Cardiac muscle cell (in vitro differentiated cells and primary cell): ENCODE results near the gene ABL1. TPM values are rescaled to one million over a fixed set of nuclear protein-coding genes. Genes with fewer than 3 reads are reported as not detected.
"Not testable (repeated sequence)": the region's sequence is repeated elsewhere in the genome, so short reads cannot be mapped to it uniquely, and the experiment has no call there.

Experiments used
- DNase-seq, 2 donors: peaks; one replicate each; pipeline versions ENCODE4 v3.0.0 to v3.0.0-alpha.2; 2010 to 2017; ENCODE audit warnings: low read depth in 1 of 2, low spot score in 1 of 2
- H3K27ac ChIP-seq: fragments of 200-600 bp; sonication (generic); 2 replicates; pipeline ENCODE4 v1.5.1; 2016
- H3K27me3 ChIP-seq: fragments of 200-600 bp; sonication (generic); 2 replicates; pipeline ENCODE4 v1.6.0; 2016; ENCODE audit warnings: control low read depth
- H3K36me3 ChIP-seq: fragments of 200-600 bp; sonication (generic); 2 replicates; pipeline ENCODE4 v1.5.1; 2016; ENCODE audit warnings: control low read depth
- H3K4me1 ChIP-seq: fragments of 200-600 bp; sonication (generic); 2 replicates; pipeline ENCODE4 v1.8.1; 2017; ENCODE audit warnings: low read depth, mild to moderate bottlenecking, mixed run types
- H3K4me3 ChIP-seq: fragments of 200-600 bp; sonication (generic); 2 replicates; pipeline ENCODE4 v1.5.1; 2016; ENCODE audit warnings: mild to moderate bottlenecking
- H3K9me3 ChIP-seq: fragments of 200-600 bp; sonication (generic); 2 replicates; pipeline ENCODE4 v1.5.1; 2017; ENCODE audit warnings: low read depth, mild to moderate bottlenecking, control low read depth
- polyA plus RNA-seq: library from polyadenylated mRNA; unstranded; fragments of >200 nt; fragmentation: Nextera tagmentation; extraction: Ambion mirVana; gene quantifications from 2 replicates; pipeline ENCODE4 v1.2.1, GENCODE V29; 2016
- total RNA-seq: library from RNA; depleted of rRNA; stranded (reverse); fragments of >200 nt; gene quantifications from 2 replicates; pipeline ENCODE4 v1.2.3, GENCODE V29; 2016
- TF ChIP-seq, protein P1 (sequence below): IDR thresholded peaks from 2 replicates; pipeline ENCODE4 v1.5.1; 2012; ENCODE audit warnings: low read depth, mild to moderate bottlenecking, low read length

Gene ABL1
- total and polyA plus RNA-seq, 2 experiments from 2014 or later: 41.8 to 97.1 TPM

DNA sequence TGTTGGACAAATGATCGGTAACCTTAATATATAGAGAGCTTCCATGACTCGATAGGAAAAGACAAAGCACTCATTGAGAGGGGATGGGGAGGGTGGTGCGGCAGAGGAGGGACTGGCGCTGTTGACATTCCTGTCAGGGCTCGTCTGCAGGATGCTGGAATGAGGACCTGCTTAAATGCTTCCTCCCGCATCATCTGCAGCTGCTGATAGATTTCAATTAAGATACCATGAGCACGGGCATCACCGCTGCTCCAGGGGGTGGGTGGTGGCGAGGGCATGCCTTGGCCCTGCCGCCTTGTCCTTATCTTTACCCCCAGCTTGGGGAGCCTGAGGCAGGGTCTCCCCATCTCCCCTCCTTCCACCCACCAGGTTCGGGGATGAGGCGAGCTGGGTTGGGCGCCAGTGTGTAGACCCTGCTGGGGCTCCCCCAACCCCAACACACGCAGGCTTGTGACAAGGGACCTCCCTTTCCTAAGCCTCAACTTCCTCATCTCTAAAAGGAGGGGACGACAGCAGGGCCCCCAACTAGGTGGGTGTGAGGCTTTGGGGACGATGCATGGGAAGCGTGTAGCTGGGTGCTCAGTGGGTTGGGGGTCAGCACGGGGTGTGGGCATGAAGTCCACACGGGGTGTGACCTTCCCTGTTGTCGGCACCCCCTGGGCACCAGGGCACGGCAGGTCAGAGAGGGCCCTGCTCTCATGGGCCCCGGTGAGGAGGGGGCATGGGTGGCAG lies 73.3 kb downstream of the ABL1 start:
- H3K27me3 ChIP-seq: no peaks in the 10 kb centered on the region
- TF ChIP-seq, protein P1, sequence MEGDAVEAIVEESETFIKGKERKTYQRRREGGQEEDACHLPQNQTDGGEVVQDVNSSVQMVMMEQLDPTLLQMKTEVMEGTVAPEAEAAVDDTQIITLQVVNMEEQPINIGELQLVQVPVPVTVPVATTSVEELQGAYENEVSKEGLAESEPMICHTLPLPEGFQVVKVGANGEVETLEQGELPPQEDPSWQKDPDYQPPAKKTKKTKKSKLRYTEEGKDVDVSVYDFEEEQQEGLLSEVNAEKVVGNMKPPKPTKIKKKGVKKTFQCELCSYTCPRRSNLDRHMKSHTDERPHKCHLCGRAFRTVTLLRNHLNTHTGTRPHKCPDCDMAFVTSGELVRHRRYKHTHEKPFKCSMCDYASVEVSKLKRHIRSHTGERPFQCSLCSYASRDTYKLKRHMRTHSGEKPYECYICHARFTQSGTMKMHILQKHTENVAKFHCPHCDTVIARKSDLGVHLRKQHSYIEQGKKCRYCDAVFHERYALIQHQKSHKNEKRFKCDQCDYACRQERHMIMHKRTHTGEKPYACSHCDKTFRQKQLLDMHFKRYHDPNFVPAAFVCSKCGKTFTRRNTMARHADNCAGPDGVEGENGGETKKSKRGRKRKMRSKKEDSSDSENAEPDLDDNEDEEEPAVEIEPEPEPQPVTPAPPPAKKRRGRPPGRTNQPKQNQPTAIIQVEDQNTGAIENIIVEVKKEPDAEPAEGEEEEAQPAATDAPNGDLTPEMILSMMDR: no peak

DNA sequence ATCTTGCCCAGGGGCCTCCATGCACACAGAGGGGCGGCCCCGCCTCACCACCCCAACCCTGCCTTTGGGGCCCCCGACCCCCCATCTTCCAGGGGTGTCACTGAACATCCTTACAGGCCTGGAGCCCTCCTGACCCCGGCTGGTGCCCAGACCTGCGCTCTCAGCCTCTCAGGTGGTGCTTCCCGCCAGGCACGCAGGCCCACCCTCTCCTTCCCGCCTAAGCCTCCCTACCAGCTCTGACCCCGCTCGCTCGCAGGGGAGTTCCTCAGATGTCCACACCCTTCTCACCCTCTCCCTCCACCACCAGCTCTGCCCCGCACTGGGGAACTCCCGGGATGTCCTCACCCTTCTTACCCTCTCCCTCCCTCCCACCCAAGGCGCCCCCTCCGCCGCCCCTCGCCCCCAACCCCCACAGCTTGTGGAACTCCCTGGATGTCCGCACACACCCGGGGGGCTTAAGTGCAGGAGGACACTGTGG lies 73.9 kb downstream of the ABL1 start:
- Histone ChIP-seq H3K36me3 (no peaks in the 10 kb centered on the region), H3K4me1 (no peaks in the 10 kb centered on the region), H3K9me3 (no peaks in the 10 kb centered on the region), H3K27me3 (no peaks in the 10 kb centered on the region), H3K27ac (no peak overlapping the region), H3K4me3 (no peak overlapping the region)
- TF ChIP-seq, protein P1: no peak
- no peak for DNase-seq

More for the DNA sequence above, 73.3 kb downstream of the ABL1 start:
- no peak for DNase-seq
- no peaks in the 10 kb centered on the region for H3K36me3 ChIP-seq
- H3K9me3 ChIP-seq: no peaks in the 10 kb centered on the region
- no peak overlapping the region for H3K4me3 ChIP-seq
- no peaks in the 10 kb centered on the region for H3K4me1 ChIP-seq
- no peak overlapping the region for H3K27ac ChIP-seq

DNA sequence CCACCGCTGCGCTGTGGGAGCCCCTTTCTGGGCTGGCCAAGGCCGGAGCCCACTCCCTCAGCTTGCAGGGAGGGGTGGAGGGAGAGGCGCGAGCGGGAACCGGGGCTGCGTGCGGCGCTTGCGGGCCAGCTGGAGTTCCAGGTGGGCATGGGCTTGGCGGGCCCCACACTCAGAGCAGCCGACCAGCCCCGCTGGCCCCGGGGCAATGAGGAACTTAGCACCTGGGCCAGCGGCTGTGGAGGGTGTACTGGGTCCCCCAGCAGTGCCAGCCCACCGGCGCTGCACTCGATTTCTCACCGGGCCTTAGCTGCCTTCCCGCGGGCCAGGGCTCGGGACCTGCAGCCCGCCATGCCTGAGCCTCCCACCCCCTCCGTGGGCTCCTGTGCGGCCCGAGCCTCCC lies 75.0 kb downstream of the ABL1 start:
- H3K36me3 ChIP-seq, DNase-seq, H3K4me3 ChIP-seq, H3K27me3 ChIP-seq, H3K27ac ChIP-seq, H3K9me3 ChIP-seq, H3K4me1 ChIP-seq: not testable (repeated sequence)

DNA sequence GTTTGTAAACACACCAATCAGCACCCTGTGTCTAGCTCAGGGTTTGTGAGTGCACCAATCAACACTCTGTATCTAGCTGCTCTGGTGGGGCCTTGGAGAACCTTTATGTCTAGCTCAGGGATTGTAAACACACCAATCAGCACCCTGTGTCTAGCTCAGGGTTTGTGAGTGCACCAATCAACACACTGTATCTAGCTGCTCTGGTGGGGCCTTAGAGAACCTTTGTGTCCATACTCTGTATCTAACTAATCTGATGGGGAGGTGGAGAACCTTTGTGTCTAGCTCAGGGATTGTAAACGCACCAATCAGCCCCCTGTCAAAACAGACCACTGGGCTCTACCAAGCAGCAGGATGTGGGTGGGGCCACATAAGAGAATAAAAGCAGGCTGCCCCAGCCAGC lies 75.6 kb downstream of the ABL1 start:
- H3K27me3 ChIP-seq, H3K4me3 ChIP-seq, H3K27ac ChIP-seq, H3K9me3 ChIP-seq, DNase-seq, H3K4me1 ChIP-seq, H3K36me3 ChIP-seq: not testable (repeated sequence)

DNA sequence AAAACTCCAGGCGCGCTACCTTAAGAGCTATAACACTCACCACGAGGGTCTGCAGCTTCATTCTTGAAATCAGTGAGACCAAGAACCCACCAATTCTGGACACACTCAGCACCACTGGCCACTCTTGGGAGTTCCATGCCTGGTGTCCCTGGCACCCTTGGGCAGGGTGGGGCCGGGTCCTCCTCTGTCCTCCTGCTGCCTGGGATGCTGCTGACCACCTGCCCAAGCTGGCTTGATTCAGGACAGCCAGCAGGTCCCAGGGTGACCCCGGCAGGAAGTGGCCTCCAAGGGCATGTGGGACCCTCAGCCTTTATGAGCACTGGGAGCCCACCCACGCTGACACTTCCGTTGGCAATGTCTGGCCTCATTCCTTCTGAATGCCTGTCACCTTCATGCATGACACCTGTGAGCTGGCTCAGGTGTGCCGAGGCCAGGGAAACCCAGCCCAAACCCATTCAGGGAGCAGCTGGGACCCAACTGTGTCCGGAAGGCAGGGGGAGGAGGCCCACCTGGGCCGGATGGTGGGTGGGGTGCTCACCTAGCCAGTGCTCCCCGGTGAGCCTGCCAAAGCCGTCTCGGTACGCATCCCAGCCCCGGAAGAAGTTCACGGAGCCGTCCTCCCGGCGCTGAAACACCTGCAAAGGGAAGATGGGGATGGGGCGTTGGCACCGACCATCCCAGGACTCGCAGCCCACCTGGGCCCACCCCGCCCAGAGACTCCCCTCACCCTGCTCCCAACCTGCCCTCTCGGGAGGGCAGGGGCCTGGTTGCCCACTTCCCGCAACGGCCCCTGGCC lies 76.4 kb downstream of the ABL1 start:
- Histone ChIP-seq H3K27ac (no peak overlapping the region), H3K4me3 (no peak overlapping the region), H3K27me3 (no peaks in the 10 kb centered on the region), H3K36me3 (no peaks in the 10 kb centered on the region), H3K9me3 (no peaks in the 10 kb centered on the region), H3K4me1 (no peaks in the 10 kb centered on the region)
- no peak for DNase-seq
- TF ChIP-seq, protein P1: no peak

DNA sequence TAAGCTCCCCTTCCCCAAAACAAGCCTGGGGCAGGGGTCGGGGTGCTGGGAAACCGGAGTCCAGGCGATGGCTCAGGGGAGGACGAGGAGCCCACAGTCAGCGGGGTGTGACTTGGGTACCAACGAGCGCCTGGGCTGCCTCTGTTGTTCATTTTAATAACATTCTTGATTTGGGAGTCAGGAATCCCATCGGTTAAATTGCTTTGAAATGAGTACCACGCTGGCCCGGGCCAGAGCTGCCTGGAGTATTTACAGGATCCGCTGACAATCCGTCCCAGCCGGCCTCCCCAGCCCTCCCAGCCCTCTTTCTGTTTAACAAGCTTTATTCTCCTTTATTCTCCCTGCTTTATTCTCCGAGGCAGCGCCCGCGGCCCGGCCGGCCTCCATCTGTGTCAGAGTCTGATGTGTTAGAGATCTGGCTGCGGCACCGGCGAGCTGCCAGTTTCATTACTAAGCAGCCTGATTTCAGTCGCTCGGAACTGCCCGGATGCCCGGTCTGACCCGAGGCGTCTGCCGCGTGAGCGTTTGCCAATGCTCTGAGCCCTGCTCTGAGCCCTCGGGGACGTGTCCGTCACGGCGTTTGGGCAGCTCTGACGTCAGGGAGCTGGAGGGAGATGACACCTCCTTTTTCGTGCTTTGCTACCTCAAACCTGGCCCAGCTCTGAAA lies 78.0 kb downstream of the ABL1 start:
- TF ChIP-seq, protein P1: no peak
- H3K9me3 ChIP-seq: no peaks in the 10 kb centered on the region
- no peaks in the 10 kb centered on the region for H3K4me1 ChIP-seq
- peak in 1 of 2 donors; percentile 59 for DNase-seq
- no peak overlapping the region for H3K4me3 ChIP-seq
- no peak overlapping the region for H3K27ac ChIP-seq
- no peaks in the 10 kb centered on the region for H3K27me3 ChIP-seq
- H3K36me3 ChIP-seq: no peaks in the 10 kb centered on the region
